C4-2B (cell line): ENCODE measurements around the gene SLITRK6.
"Not testable (repeated sequence)": the region's sequence is repeated elsewhere in the genome, so short reads cannot be mapped to it uniquely, and the experiment has no call there.

Experiments used
- H3K27ac ChIP-seq: fragments of 450-650 bp; 2 replicates; pipeline ENCODE4 v1.5.1; 2017
- CTCF ChIP-seq: fragments of 450-650 bp; conservative IDR thresholded peaks from 2 replicates; pipeline ENCODE4 v1.5.1; 2017; ENCODE audit warnings: mild to moderate bottlenecking
- ZFX ChIP-seq: fragments of 450-650 bp; IDR thresholded peaks from 2 replicates; pipeline ENCODE4 v1.6.1; 2017

The SLITRK6 gene

GRCh38 chr13:85785205-85785604 is 14.0 kb downstream of the SLITRK6 start:
- TF ChIP-seq CTCF = no peak
- no peak for TF ChIP-seq ZFX
- no peak overlapping the region for H3K27ac ChIP-seq

GRCh38 chr13:85772367-85772766 is 26.9 kb downstream of the SLITRK6 start:
- TF ChIP-seq CTCF (no peak), ZFX (no peak)
- H3K27ac ChIP-seq = no peak overlapping the region

GRCh38 chr13:85771856-85772255 is 27.4 kb downstream of the SLITRK6 start:
- H3K27ac ChIP-seq = no peak overlapping the region
- no peak for TF ChIP-seq ZFX
- TF ChIP-seq CTCF = no peak

- TF ChIP-seq CTCF = no peak
- no peak for TF ChIP-seq ZFX
- H3K27ac ChIP-seq = no peak overlapping the region
Measured at GRCh38 chr13:85768946-85769345, 30.3 kb downstream of the SLITRK6 start.

GRCh38 chr13:85755123-85755522 is 44.1 kb downstream of the SLITRK6 start:
- no peak overlapping the region for H3K27ac ChIP-seq
- TF ChIP-seq CTCF = no peak
- TF ChIP-seq ZFX = no peak

GRCh38 chr13:85743201-85743770 is 55.9 kb downstream of the SLITRK6 start:
- not testable (repeated sequence) for H3K27ac ChIP-seq
